Esophagus muscularis mucosa (tissue), 3 donors: ENCODE results near the gene DCPS.
"Not testable (repeated sequence)": the region's sequence is repeated elsewhere in the genome, so short reads cannot be mapped to it uniquely, and the experiment has no call there.

Experiments
- POLR2AphosphoS5 ChIP-seq, 2 donors: sonication (generic); formaldehyde crosslinking; IDR thresholded peaks; one replicate each; pipeline ENCODE4 v1.6.1; 2017; ENCODE audit warnings: antibody characterized with exemption in 2 of 2
- TF ChIP-seq, protein P1 (sequence below), 3 experiments: fragments of 200-600 bp in 2 of 3; fragments of 450-650 bp in 1 of 3; sonication (generic) in 2 of 3; IDR thresholded peaks; one replicate each; pipeline ENCODE4 v1.5.1; 2017 to 2019; ENCODE audit warnings: antibody characterized with exemption in 3 of 3, mild to moderate bottlenecking in 2 of 3, moderate library complexity in 1 of 3

DNA sequence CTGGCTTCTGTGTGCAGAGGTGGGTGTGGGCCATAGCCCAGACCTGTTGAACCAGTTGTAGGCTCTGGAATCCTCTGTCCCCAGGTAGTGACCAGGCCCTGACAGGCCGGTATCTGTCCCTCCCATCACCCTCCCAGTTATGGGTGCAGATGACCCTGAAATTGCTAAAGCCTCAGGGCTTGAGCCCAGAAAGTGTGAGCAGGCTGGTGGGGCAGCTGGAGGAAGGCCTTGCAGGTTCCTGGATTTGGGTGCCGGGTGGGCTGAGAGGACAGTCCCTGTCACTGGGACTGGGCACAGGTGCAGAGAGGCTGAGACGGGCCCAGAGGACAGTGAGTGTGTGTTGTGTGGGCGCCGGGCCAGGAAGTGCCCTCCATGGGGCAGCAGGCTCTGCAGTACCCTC is 61.6 kb downstream of the DCPS start:
- TF ChIP-seq, protein P1, sequence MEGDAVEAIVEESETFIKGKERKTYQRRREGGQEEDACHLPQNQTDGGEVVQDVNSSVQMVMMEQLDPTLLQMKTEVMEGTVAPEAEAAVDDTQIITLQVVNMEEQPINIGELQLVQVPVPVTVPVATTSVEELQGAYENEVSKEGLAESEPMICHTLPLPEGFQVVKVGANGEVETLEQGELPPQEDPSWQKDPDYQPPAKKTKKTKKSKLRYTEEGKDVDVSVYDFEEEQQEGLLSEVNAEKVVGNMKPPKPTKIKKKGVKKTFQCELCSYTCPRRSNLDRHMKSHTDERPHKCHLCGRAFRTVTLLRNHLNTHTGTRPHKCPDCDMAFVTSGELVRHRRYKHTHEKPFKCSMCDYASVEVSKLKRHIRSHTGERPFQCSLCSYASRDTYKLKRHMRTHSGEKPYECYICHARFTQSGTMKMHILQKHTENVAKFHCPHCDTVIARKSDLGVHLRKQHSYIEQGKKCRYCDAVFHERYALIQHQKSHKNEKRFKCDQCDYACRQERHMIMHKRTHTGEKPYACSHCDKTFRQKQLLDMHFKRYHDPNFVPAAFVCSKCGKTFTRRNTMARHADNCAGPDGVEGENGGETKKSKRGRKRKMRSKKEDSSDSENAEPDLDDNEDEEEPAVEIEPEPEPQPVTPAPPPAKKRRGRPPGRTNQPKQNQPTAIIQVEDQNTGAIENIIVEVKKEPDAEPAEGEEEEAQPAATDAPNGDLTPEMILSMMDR (IDR thresholded peaks at IDR 0.05), result not testable (repeated sequence)
- TF ChIP-seq POLR2AphosphoS5 (IDR thresholded peaks at IDR 0.05), result not testable (repeated sequence)
